Vagina (tissue), 2 donors: ENCODE results near the gene CHRNA1. TPM values are rescaled to one million over a fixed set of nuclear protein-coding genes. Genes with fewer than 3 reads are reported as not detected.

Source experiments
- DNase-seq, 2 donors: peaks; one replicate each; pipeline ENCODE4 v3.0.0-alpha.2; 2017; ENCODE audit errors: extremely low spot score in 2 of 2
- H3K27ac ChIP-seq: fragments of 200-600 bp; sonication (generic); one replicate; pipeline ENCODE4 v1.5.1; 2019
- H3K27me3 ChIP-seq: fragments of 200-600 bp; sonication (generic); one replicate; pipeline ENCODE4 v1.5.1; 2019
- H3K36me3 ChIP-seq, 2 donors: fragments of 200-600 bp; sonication (generic); one replicate each; pipeline ENCODE4 v1.5.1; 2017 to 2019
- H3K4me1 ChIP-seq: fragments of 200-600 bp; sonication (generic); one replicate; pipeline ENCODE4 v1.5.1; 2019
- H3K4me3 ChIP-seq, 2 donors: fragments of 200-600 bp; sonication (generic); 1 replicate in 1 of 2; 2 replicates in 1 of 2; pipeline ENCODE4 v1.5.1; 2016 to 2019
- H3K9me3 ChIP-seq: fragments of 200-600 bp; sonication (generic); one replicate; pipeline ENCODE4 v1.5.1; 2019
- POLR2A ChIP-seq, 2 donors: fragments of 450-650 bp; IDR thresholded peaks; one replicate each; pipeline ENCODE4 v1.6.1; 2017; ENCODE audit warnings: antibody characterized with exemption in 2 of 2, mild to moderate bottlenecking in 2 of 2, moderate library complexity in 2 of 2
- POLR2AphosphoS5 ChIP-seq, 2 donors: sonication (generic); formaldehyde crosslinking; IDR thresholded peaks; one replicate each; pipeline ENCODE4 v1.9.0; 2017; ENCODE audit warnings: antibody characterized with exemption in 2 of 2, mild to moderate bottlenecking in 2 of 2, low read depth in 1 of 2; ENCODE audit not compliant: insufficient read depth in 1 of 2
- intact Hi-C: fragments of 100-400 bp; cut with DNase I; formaldehyde crosslinking; loops from one replicate; pipeline ENCODE4 v1.15.1; 2023
- total RNA-seq: library from RNA; depleted of rRNA; stranded (reverse); fragments of >200 nt; gene quantifications from one replicate; pipeline ENCODE4 v1.2.3, GENCODE V29; 2016
- TF ChIP-seq, protein P1 (sequence below), 3 experiments: fragments of 450-650 bp in 2 of 3; fragments of 200-600 bp in 1 of 3; sonication (generic) in 1 of 3; IDR thresholded peaks; one replicate each; pipeline ENCODE4 v1.5.1; 2017 to 2019; ENCODE audit warnings: antibody characterized with exemption in 3 of 3, mild to moderate bottlenecking in 2 of 3, moderate library complexity in 2 of 3

The CHRNA1 gene
- total RNA-seq, 1 donor from 2014 or later, result not detected

GRCh38 chr2:174728096-174728495 lies 36.2 kb downstream of the CHRNA1 start:
- intact Hi-C loops, result no loop called here
- TF ChIP-seq, protein P1, sequence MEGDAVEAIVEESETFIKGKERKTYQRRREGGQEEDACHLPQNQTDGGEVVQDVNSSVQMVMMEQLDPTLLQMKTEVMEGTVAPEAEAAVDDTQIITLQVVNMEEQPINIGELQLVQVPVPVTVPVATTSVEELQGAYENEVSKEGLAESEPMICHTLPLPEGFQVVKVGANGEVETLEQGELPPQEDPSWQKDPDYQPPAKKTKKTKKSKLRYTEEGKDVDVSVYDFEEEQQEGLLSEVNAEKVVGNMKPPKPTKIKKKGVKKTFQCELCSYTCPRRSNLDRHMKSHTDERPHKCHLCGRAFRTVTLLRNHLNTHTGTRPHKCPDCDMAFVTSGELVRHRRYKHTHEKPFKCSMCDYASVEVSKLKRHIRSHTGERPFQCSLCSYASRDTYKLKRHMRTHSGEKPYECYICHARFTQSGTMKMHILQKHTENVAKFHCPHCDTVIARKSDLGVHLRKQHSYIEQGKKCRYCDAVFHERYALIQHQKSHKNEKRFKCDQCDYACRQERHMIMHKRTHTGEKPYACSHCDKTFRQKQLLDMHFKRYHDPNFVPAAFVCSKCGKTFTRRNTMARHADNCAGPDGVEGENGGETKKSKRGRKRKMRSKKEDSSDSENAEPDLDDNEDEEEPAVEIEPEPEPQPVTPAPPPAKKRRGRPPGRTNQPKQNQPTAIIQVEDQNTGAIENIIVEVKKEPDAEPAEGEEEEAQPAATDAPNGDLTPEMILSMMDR (IDR thresholded peaks at IDR 0.05), result no peak
- TF ChIP-seq POLR2A (IDR thresholded peaks at IDR 0.05) (no peak), POLR2AphosphoS5 (IDR thresholded peaks at IDR 0.05; ENCODE audit: insufficient read depth in 1 of 2, low read depth in 1 of 2) (no peak)

DNA sequence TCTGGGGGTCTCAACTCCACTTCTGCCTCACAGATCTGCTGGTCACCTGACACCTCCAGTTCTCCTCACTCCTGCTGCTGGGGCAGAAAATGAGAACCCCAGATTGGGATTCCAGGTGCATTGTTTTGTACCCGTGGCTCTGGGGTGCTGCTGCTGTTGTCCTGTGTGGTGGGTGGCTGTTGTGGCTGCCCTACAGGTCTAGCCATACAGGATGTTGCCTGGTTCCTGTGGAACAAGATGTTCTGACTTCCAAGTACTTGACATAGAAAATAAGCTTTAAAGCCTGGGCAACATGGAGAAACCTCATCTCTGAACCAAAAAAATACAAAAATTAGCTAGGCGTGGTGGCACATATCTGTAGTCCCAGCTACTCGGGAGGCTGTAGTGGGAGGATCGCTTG lies 38.1 kb downstream of the CHRNA1 start:
- intact Hi-C loops, result no loop called here
- DNase-seq, result no peak
- TF ChIP-seq POLR2AphosphoS5 (IDR thresholded peaks at IDR 0.05; ENCODE audit: insufficient read depth in 1 of 2, low read depth in 1 of 2), result no peak
- no peak for TF ChIP-seq POLR2A (IDR thresholded peaks at IDR 0.05)
- TF ChIP-seq, protein P1 (IDR thresholded peaks at IDR 0.05), result no peak

More at GRCh38 chr2:174728096-174728495, 36.2 kb downstream of the CHRNA1 start:
- Histone ChIP-seq H3K4me1 (peaks cover 8% of the 10 kb centered on the region), H3K27me3 (no peaks in the 10 kb centered on the region), H3K4me3 (no peak overlapping the region), H3K27ac (no peak overlapping the region), H3K36me3 (no peaks in the 10 kb centered on the region), H3K9me3 (no peaks in the 10 kb centered on the region)
- DNase-seq, result no peak

DNA sequence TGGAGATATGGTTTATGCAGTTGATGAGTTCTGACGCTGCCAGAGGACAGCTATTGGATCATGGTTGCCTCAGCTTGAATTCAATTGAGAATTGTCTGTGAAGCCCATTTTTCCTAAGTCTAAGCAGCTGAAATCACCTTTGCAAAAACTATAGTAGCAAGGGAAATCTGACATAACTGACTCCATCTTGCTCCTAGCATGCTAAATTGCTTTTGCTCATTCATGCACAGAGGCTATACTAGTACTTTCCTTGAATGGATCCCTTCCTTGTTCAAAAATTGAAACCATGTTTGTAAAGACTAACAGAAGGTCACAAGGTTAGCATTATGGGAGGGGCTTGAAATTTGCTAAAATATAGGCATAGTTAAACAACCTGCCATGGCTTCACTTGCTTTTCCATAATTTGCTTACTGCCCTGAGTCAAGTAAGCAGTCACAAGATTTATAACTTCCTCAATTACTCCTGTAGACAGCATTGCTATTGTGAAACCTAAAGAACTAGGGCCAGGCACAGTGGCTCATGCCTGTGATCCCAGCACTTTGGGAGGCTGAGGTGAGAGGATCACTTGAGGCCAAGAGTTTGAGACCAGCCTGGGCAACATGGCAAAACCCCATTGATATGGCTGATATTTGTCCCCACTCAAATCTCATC lies 41.2 kb downstream of the CHRNA1 start:
- intact Hi-C loops, result no loop called here
- H3K4me1 ChIP-seq, result no peaks in the 10 kb centered on the region
- DNase-seq, result no peak
- H3K4me3 ChIP-seq, result no peak overlapping the region
- H3K36me3 ChIP-seq, result no peaks in the 10 kb centered on the region
- H3K9me3 ChIP-seq, result no peaks in the 10 kb centered on the region
- TF ChIP-seq POLR2AphosphoS5 (IDR thresholded peaks at IDR 0.05; ENCODE audit: insufficient read depth in 1 of 2, low read depth in 1 of 2) (no peak), POLR2A (IDR thresholded peaks at IDR 0.05) (no peak)
- TF ChIP-seq, protein P1 (IDR thresholded peaks at IDR 0.05), result no peak
- H3K27ac ChIP-seq, result no peak overlapping the region
- H3K27me3 ChIP-seq, result no peaks in the 10 kb centered on the region

More for the DNA sequence above, 38.1 kb downstream of the CHRNA1 start:
- Histone ChIP-seq H3K4me3 (no peak overlapping the region), H3K36me3 (no peaks in the 10 kb centered on the region), H3K9me3 (no peaks in the 10 kb centered on the region), H3K27me3 (no peaks in the 10 kb centered on the region), H3K4me1 (peaks cover 8% of the 10 kb centered on the region), H3K27ac (no peak overlapping the region)

DNA sequence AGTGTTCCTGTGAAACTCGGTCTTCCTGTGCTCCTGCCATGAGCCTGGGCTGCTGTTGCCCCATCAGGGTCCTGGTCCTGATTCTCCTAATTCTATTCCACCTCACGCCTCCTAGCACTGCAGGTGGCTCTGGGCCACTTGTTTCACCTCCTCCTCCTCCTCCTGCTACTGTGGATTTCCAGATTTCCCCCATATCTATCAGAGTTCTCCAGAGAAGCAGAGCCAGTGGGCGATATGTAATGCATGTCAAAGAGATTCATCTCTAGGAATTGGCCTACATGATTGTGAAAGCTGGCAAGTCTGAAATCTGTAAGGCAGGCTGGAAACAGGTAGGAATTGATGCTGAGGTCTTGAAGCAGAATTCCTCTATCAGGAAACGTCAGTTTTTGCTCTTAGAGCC lies 45.3 kb downstream of the CHRNA1 start:
- H3K9me3 ChIP-seq, result no peaks in the 10 kb centered on the region
- TF ChIP-seq, protein P1 (IDR thresholded peaks at IDR 0.05), result no peak
- TF ChIP-seq POLR2AphosphoS5 (IDR thresholded peaks at IDR 0.05; ENCODE audit: insufficient read depth in 1 of 2, low read depth in 1 of 2) (no peak), POLR2A (IDR thresholded peaks at IDR 0.05) (no peak)
- intact Hi-C loops, result no loop called here

GRCh38 chr2:174718591-174718990 lies 45.7 kb downstream of the CHRNA1 start:
- no peak overlapping the region for H3K27ac ChIP-seq
- intact Hi-C loops, result no loop called here
- no peaks in the 10 kb centered on the region for H3K27me3 ChIP-seq
- no peak overlapping the region for H3K4me3 ChIP-seq
- DNase-seq, result no peak
- H3K4me1 ChIP-seq, result no peaks in the 10 kb centered on the region
- no peaks in the 10 kb centered on the region for H3K9me3 ChIP-seq
- no peaks in the 10 kb centered on the region for H3K36me3 ChIP-seq
- TF ChIP-seq, protein P1 (IDR thresholded peaks at IDR 0.05), result no peak
- TF ChIP-seq POLR2AphosphoS5 (IDR thresholded peaks at IDR 0.05; ENCODE audit: insufficient read depth in 1 of 2, low read depth in 1 of 2), result no peak
- no peak for TF ChIP-seq POLR2A (IDR thresholded peaks at IDR 0.05)

More for the DNA sequence above, 45.3 kb downstream of the CHRNA1 start:
- Histone ChIP-seq H3K27me3 (no peaks in the 10 kb centered on the region), H3K27ac (no peak overlapping the region), H3K4me3 (no peak overlapping the region), H3K4me1 (no peaks in the 10 kb centered on the region), H3K36me3 (no peaks in the 10 kb centered on the region)
- DNase-seq, result no peak
